Colonic mucosa (tissue), 4 donors: ENCODE measurements around the gene ABL2. TPM values are rescaled to one million over a fixed set of nuclear protein-coding genes. Genes with fewer than 3 reads are reported as not detected.

Experiments
- DNase-seq: peaks from one replicate; pipeline ENCODE4 v3.0.0-alpha.2; 2020
- H3K27ac ChIP-seq: fragments of 200-600 bp; one replicate; pipeline ENCODE4 v1.8.0; 2021
- H3K27me3 ChIP-seq: fragments of 200-600 bp; one replicate; pipeline ENCODE4 v1.8.0; 2021
- H3K36me3 ChIP-seq: fragments of 200-600 bp; one replicate; pipeline ENCODE4 v1.8.0; 2021
- H3K4me1 ChIP-seq: fragments of 200-600 bp; one replicate; pipeline ENCODE4 v1.8.0; 2021; ENCODE audit warnings: mild to moderate bottlenecking
- H3K4me3 ChIP-seq: fragments of 200-600 bp; one replicate; pipeline ENCODE4 v1.8.0; 2021
- H3K9ac ChIP-seq, 2 donors: one replicate each; pipeline ENCODE4 v1.7.0; 2013; ENCODE audit warnings: control low read depth in 2 of 2, low read depth in 2 of 2, low read length in 2 of 2
- H3K9me3 ChIP-seq: fragments of 200-600 bp; one replicate; pipeline ENCODE4 v1.8.0; 2021
- intact Hi-C: fragments of 100-400 bp; cut with DNase I; formaldehyde crosslinking; loops from one replicate; pipeline ENCODE4 v1.14.1; 2022
- total RNA-seq, 2 donors: library from RNA; stranded (reverse); fragmentation: NEBNext Ultra II Directional in 1 of 2; extraction: Animal tissue kit (Norgen Biotek cat#: 25700) in 1 of 2; gene quantifications; one replicate each; pipeline ENCODE4 v1.2.1, GENCODE V29; 2021
- TF ChIP-seq, protein P1 (sequence below): fragments of 200-600 bp; IDR thresholded peaks from one replicate; pipeline ENCODE4 v1.8.0; 2022; ENCODE audit warnings: antibody characterized with exemption, mild to moderate bottlenecking
- donor health status: healthy.
- donor health status: DM: no; HTN: no; CAD: no.
- donor health status: DM: no; HTN: no; CAD: no.

The ABL2 gene
- total RNA-seq, 2 donors from 2014 or later: 9.1 to 12.8 TPM

DNA sequence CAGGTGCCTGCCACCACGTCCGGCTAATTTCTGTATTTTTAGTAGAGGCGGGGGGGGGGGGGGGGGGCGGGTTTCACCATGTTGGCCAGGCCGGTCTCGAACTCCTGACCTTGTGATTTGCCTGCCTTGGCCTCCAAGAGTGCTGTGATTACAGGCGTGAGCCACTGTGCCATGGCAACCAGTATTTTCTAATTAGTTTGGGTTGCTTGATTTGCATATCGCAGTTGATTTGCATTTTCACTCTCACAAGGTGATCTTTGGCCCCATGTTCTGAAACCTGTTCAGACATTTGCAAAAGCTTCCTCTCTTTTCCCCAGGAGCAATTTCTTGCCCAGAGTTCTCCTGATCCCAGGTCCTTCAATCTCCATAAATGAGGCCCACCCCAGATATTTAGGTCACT, 145.9 kb downstream of the ABL2 start:
- H3K9ac ChIP-seq: no peak overlapping the region
- no peak overlapping the region for H3K4me3 ChIP-seq
- H3K27me3 ChIP-seq: no peaks in the 10 kb centered on the region
- H3K9me3 ChIP-seq: no peaks in the 10 kb centered on the region
- H3K27ac ChIP-seq: no peak overlapping the region
- DNase-seq: no peak
- intact Hi-C loops: loop anchor here (10.0 kb wide), 1 partner anchor 111 kb away; no protein-coding TSS in a partner anchor
- H3K4me1 ChIP-seq: peaks cover 5% of the 10 kb centered on the region
- H3K36me3 ChIP-seq: no peaks in the 10 kb centered on the region
- TF ChIP-seq, protein P1, sequence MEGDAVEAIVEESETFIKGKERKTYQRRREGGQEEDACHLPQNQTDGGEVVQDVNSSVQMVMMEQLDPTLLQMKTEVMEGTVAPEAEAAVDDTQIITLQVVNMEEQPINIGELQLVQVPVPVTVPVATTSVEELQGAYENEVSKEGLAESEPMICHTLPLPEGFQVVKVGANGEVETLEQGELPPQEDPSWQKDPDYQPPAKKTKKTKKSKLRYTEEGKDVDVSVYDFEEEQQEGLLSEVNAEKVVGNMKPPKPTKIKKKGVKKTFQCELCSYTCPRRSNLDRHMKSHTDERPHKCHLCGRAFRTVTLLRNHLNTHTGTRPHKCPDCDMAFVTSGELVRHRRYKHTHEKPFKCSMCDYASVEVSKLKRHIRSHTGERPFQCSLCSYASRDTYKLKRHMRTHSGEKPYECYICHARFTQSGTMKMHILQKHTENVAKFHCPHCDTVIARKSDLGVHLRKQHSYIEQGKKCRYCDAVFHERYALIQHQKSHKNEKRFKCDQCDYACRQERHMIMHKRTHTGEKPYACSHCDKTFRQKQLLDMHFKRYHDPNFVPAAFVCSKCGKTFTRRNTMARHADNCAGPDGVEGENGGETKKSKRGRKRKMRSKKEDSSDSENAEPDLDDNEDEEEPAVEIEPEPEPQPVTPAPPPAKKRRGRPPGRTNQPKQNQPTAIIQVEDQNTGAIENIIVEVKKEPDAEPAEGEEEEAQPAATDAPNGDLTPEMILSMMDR: no peak

DNA sequence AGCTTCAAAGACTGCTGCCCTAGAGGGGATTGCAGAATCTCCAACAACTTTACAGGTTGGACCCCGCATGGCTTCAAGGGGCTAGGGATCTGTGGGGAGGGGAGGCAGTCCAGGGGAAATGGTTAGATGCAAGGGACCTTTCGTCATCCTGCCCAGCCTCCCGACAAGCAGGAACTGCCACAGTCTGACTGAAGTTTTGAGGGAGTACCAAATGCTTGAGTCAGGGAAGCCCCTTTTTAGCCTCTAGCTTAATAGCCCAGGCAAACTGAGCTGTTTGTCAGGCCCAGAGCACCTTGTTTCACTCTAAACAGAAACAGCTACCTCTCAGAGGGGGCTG, 146.5 kb downstream of the ABL2 start:
- H3K36me3 ChIP-seq: no peaks in the 10 kb centered on the region
- no peaks in the 10 kb centered on the region for H3K9me3 ChIP-seq
- DNase-seq: no peak
- TF ChIP-seq, protein P1: no peak
- peak overlapping the region; percentile 99 for H3K4me3 ChIP-seq
- peaks cover 5% of the 10 kb centered on the region for H3K4me1 ChIP-seq
- H3K9ac ChIP-seq: peak overlapping the region in 1 of 2 donors; percentile 94
- no peaks in the 10 kb centered on the region for H3K27me3 ChIP-seq
- intact Hi-C loops: loop anchor here (10.0 kb wide), 1 partner anchor 112 kb away; no protein-coding TSS in a partner anchor
- no peak overlapping the region for H3K27ac ChIP-seq

DNA sequence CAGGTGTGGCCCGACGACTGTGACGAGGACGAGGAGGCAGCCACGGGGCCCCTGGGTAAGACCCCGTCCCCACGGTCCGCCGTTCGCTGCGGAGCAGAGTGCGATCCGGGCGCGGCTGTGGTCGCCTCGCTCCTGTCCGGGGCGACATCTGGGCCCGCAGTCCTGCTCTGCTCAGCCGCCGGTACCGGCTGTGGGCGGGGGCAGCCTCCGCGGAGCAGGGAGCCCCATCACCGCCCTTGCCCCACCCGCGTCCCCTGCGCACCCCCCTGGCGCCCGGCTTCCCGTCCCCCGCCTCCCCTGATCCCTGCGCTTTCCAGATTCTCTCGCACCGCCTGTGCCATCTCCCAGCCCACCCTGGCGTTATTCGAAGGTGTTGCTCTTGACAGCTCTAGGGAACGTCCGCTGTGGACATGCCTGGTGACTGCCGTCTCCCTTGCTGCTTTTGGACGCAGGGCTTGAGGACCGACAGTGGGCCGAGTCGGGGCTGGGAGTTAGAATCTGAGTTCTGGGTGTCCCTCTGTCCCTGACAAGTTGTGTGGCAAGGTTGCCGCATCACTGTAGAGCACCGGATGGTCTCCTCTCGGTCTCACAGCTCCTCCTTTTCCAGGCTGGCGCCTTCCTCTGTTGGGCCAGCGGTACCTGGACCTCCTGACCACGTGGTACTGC, 147.0 kb downstream of the ABL2 start:
- H3K9ac ChIP-seq: peak overlapping the region; percentile 94 to 96
- no peaks in the 10 kb centered on the region for H3K36me3 ChIP-seq
- TF ChIP-seq, protein P1: no peak
- H3K4me3 ChIP-seq: peak overlapping the region; percentile 99
- peaks cover 5% of the 10 kb centered on the region for H3K4me1 ChIP-seq
- intact Hi-C loops: loop anchor here (10.0 kb wide), 1 partner anchor 112 kb away; no protein-coding TSS in a partner anchor
- DNase-seq: peak; percentile 44
- no peaks in the 10 kb centered on the region for H3K27me3 ChIP-seq
- peak overlapping the region; percentile 92 for H3K27ac ChIP-seq
- H3K9me3 ChIP-seq: no peaks in the 10 kb centered on the region

DNA sequence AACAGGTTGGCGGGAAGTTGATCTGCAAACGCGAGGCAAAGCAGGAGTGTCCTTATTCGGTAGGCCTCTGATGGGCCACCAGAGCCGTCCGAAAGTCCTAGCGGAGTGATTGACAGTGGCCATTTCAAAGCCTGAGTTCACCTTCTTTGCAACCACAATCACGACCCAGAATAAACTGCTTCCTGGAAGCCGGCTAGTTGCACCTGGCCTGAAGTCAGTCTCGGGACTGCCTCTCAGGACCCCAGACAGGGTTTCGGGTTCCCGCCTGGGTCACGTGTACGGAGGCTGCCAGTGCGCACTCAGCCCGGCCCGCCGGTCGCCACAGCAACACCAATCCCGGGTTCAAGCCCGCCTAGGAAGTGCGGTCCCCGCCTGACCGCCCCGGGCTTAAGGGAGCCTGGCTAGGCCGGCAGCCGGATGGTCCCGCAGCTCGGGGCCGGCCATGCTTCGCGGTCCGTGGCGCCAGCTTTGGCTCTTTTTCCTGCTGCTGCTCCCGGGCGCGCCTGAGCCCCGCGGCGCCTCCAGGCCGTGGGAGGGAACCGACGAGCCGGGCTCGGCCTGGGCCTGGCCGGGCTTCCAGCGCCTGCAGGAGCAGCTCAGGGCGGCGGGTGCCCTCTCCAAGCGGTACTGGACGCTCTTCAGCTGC, 147.7 kb downstream of the ABL2 start, which contains the start of gene TOR3A:
TSS of gene TOR3A (plus strand) at position 384 of the 646 bp plus-strand sequence. CDS start at position 443, 59 bp downstream.
- no peaks in the 10 kb centered on the region for H3K27me3 ChIP-seq
- H3K9me3 ChIP-seq: no peaks in the 10 kb centered on the region
- intact Hi-C loops: loop anchor here (10.0 kb wide), 1 partner anchor 113 kb away; no protein-coding TSS in a partner anchor
- H3K4me3 ChIP-seq: peak within 1 kb of the TSS; percentile 99
- TF ChIP-seq, protein P1: no peak
- H3K36me3 ChIP-seq: no peaks in the 10 kb centered on the region
- H3K27ac ChIP-seq: peak within 1 kb of the TSS; percentile 92
- peaks cover 5% of the 10 kb centered on the region for H3K4me1 ChIP-seq
- H3K9ac ChIP-seq: peak within 1 kb of the TSS; percentile 94 to 96
- DNase-seq: peak; percentile 96

DNA sequence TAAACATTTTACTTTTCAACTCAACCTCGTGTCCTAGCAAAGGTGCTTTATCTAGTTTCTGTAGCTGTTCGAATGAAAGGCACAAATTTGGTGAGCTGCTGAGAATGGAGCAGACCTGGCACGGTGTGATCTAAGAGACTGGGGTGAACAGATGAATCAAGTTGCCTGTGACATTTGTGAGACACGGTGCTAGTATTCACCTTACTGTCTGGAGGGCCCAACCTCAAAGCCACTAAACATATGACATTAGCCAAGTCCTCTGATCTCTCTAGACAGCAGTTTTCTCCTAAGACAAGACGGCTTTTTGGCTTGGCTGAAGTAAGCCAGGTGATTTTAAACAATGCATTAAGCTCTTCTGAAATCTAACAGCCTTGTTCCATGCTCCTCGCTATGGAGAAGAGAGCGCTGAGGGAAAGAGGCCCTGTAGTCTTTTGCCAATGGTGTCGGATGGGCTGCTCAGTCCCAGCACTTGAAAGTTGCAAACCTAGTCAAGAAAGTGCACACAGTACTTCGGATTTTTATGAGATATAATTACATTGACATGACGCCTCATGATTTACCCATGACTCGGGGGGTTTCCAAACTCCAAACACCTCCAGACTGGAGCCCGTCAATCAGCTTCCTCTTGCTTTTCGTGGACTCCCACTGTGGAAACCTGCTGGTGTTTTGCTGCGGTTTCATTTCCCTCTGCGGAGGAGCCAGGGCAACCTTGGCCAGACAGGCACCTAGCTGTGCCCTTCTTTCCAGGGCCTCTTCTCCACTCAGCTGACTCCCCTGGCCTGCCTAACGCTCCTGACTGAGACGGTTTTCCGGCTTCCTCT, 148.4 kb downstream of the ABL2 start:
- no peaks in the 10 kb centered on the region for H3K9me3 ChIP-seq
- H3K9ac ChIP-seq: peak overlapping the region; percentile 94 to 96
- H3K27ac ChIP-seq: peak overlapping the region; percentile 92
- H3K27me3 ChIP-seq: no peaks in the 10 kb centered on the region
- no peak for DNase-seq
- TF ChIP-seq, protein P1: no peak
- intact Hi-C loops: loop anchor here (10.0 kb wide), 1 partner anchor 114 kb away; no protein-coding TSS in a partner anchor
- H3K4me1 ChIP-seq: peaks cover 5% of the 10 kb centered on the region
- H3K4me3 ChIP-seq: peak overlapping the region; percentile 99
- H3K36me3 ChIP-seq: no peaks in the 10 kb centered on the region
